CD4-positive, alpha-beta T cell treated with Interleukin-2 at 100 ng/mL for 4 hours (primary cell): ENCODE data around the gene VWCE.
"Not testable (repeated sequence)": the region's sequence is repeated elsewhere in the genome, so short reads cannot be mapped to it uniquely, and the experiment has no call there.

Experiments
- DNase-seq: peaks from one replicate; pipeline ENCODE4 v3.0.0-alpha.2; 2020; ENCODE audit warnings: low spot score

VWCE gene

GRCh38 chr11:61210629-61211028 is 84.5 kb downstream of the VWCE start:
- not testable (repeated sequence) for DNase-seq
